Astrocyte of the cerebellum (primary cell): ENCODE results near the gene AGBL1.
A peak's percentile ranks its signal among the peaks of the same experiment; 100 is the strongest.

Experiments
- DNase-seq: peaks from one replicate; pipeline ENCODE4 v3.0.0-alpha.2; 2011; ENCODE audit warnings: low read depth
- H3K4me3 ChIP-seq: 2 replicates; pipeline ENCODE4 v1.5.1; 2011; ENCODE audit warnings: mild to moderate bottlenecking, low read depth, low read length, moderate library complexity
- in situ Hi-C: cut with HindIII; loops from 2 replicates; pipeline ENCODE4 v1.10.0; 2017; ENCODE audit warnings: low sequenced_read_pairs
- TF ChIP-seq, protein P1 (sequence below): IDR thresholded peaks from 2 replicates; pipeline ENCODE4 v1.5.1; 2012; ENCODE audit warnings: low read length, low read depth, moderate library complexity, mild to moderate bottlenecking; ENCODE audit errors: missing control alignments

The AGBL1 gene

DNA sequence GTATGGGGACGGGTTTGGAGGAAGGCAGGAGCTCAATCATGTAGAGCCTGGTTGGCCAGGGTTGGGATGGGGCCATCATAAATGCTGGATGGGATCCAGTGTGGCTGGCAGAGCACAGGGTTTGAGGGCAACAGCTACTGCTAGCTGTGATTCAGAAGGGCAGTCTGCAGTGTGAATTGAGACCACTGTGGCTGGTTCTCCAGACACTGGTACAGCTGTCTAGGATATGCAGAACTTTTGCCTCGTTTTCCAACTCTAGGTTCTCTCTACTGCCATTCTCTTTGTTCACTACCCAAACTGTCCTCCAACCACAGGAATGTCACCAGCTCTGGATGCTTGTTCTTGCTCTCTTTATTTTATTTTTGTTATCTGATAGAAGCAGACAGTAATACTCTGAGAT lies 543.6 kb downstream of the AGBL1 start:
- in situ Hi-C loops: no loop called here
- TF ChIP-seq, protein P1, sequence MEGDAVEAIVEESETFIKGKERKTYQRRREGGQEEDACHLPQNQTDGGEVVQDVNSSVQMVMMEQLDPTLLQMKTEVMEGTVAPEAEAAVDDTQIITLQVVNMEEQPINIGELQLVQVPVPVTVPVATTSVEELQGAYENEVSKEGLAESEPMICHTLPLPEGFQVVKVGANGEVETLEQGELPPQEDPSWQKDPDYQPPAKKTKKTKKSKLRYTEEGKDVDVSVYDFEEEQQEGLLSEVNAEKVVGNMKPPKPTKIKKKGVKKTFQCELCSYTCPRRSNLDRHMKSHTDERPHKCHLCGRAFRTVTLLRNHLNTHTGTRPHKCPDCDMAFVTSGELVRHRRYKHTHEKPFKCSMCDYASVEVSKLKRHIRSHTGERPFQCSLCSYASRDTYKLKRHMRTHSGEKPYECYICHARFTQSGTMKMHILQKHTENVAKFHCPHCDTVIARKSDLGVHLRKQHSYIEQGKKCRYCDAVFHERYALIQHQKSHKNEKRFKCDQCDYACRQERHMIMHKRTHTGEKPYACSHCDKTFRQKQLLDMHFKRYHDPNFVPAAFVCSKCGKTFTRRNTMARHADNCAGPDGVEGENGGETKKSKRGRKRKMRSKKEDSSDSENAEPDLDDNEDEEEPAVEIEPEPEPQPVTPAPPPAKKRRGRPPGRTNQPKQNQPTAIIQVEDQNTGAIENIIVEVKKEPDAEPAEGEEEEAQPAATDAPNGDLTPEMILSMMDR: no peak
- no peak overlapping the region for H3K4me3 ChIP-seq
- DNase-seq: no peak

DNA sequence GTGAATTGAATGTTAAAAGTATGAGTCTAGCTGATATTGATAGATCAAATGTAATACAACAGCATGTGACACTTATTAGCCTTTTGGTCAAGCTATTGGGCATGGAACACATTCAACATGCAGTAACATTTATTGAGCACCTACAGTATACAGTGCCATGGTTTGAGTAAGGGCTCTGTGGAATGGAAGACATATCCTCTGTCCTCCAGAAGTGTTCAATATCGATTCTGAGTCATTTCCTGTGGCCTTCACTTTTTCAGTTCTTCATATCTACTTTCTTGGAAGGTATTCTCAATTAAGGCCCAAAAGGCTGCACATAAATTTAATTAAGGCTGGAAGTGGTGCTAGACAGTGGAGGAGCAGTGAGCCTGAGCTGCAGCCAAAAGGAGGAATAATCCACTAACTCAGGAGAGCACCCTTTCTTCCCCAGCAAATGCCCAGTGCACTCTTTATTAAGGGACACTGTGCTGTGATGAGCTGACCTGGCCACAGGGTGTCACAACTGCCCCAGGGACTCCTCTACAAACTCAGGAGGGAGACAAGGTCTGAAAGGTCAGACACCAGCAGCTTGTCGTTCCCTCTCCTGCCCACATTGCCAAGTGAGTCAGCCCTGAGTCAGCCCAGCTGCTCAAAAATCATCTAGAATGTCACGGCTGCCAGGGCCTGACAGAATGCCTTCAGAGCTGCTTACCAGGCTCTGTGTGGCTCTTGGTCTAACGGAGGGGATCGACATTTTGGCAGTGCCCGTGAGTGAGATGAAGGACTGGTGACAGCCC lies 544.8 kb downstream of the AGBL1 start:
- peak; percentile 76 for DNase-seq
- in situ Hi-C loops: no loop called here
- TF ChIP-seq, protein P1: peak; percentile 56
- no peak overlapping the region for H3K4me3 ChIP-seq

DNA sequence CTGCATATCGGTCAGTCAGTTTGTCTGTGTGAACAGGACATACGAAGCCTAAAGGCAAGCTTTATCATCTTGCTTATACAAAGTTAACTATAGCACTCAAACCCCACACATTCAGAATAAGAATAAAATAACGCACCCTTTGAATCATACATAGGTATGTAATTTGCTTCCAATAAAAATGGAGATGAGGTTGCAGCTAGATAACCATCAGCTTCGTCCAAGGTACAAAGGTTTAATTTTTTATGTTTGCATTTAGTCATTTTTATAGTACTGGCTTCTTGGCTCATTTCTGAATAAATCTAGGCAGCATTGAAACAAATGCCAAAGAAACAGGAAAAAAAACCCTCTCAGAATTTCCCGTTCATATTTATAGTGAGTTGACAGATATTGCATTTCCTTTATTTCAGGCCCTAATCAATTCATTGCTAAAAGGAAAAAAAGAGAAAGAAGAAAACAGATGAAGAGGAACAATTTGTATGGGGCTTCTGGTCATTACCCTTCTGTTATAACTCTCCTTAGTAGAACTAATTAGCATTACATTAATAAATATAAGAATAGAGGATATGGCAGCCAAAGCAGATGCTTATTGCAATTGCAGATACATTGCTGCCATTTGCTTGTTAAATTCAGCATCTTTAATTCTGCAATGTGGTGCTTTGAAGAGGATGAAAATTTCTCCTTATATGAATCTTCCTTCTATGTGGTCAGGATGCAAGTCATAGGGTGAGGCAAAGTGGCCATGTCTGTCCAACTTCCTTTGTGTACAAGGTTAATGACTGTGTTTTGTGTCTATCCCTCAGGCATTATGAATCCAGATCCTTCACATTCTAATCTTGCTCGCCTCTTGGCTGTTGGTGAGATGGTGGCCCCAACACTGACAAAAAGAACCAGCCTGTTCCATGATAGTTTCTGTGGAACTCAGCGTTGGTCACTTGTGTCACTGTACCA lies 550.0 kb downstream of the AGBL1 start:
- in situ Hi-C loops: no loop called here
- TF ChIP-seq, protein P1: no peak
- DNase-seq: no peak
- H3K4me3 ChIP-seq: no peak overlapping the region

DNA sequence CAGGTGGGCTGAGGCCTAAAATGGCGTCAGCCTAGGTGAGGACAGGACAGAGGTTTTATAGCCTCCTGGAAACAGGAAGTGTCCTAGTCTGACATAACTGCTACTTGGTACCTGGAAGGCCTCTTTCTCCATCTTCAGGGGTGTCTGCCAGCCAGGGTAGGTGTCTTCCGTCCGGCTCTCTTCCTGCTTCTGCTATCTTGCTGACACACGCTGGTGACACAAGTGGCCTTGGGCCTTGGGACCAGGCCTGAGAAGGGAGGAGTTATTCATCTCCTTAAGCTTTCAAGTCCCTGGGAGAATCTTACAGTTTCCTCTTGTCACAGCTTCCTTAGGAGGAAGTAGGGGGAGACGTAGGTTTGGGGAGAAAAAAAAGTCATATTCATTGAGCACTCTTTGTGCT lies 551.3 kb downstream of the AGBL1 start:
- in situ Hi-C loops: no loop called here
- no peak overlapping the region for H3K4me3 ChIP-seq
- TF ChIP-seq, protein P1: no peak
- DNase-seq: no peak

DNA sequence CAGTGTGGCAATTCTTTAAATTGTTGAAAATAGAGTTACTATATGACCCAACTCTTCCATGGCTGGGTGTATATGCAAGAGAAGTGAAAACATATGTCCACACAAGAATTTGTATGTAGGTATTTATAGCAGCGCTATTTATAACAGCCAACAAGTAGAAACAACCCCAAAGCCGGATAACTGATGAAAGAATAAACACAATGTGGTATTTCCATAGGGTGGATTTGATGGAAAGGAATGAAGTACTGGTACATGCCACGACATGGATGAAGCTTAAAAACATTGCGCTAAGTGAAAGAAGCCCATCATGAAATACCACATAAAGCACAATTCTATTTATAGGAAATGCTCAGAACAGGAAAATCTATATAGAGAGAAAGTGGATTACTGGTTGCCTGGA lies 554.5 kb downstream of the AGBL1 start:
- DNase-seq: no peak
- in situ Hi-C loops: no loop called here
- TF ChIP-seq, protein P1: no peak
- no peak overlapping the region for H3K4me3 ChIP-seq

DNA sequence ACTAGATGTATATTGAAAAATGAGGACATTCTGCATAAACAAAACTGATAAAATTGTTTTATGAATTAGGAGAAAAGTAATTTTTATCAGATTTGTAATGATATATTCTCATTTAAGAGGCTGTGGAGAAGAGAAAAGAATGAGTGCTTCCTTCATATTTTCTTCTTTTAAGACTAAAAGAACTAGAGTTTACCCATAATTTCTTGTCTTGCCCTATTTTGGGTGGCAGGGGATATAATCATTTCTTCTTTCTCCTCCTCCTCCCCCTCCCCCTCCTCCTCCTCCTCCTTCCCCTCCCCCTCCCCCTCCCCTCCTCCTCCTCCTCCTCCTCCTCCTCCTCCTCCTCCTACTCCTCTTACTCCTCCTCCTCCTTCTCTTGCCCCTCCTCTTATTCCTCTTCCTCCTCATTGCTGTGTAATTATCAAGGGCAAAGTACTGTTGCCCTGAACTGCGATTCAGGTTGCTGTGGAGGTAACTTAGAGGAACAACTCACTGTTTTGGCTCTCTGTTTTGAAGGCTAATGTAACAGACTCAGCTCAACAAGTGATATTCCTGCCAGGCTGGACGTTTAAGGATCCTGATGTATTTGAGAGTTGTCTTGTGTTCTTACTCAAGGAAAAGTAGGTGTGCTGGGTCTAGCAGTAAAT lies 555.4 kb downstream of the AGBL1 start:
- TF ChIP-seq, protein P1: no peak
- in situ Hi-C loops: no loop called here
- H3K4me3 ChIP-seq: no peak overlapping the region
- no peak for DNase-seq
